Smooth muscle cell (in vitro differentiated cells): ENCODE measurements around the gene EHD3. TPM values are rescaled to one million over a fixed set of nuclear protein-coding genes. Genes with fewer than 3 reads are reported as not detected.

Experiments used
- DNase-seq: peaks from one replicate; lab custom pipeline; 2025; ENCODE audit not compliant: unreplicated experiment; lab: John Stamatoyannopoulos, UW
- H2AFZ ChIP-seq: fragments of 200-600 bp; sonication (generic); 2 replicates; pipeline ENCODE4 v1.6.0; 2016; ENCODE audit warnings: antibody characterized with exemption, low read depth, mild to moderate bottlenecking
- H3F3A ChIP-seq: fragments of 200-600 bp; sonication (generic); 2 replicates; pipeline ENCODE4 v1.6.0; 2017; ENCODE audit warnings: antibody characterized with exemption, low read depth
- H3K27ac ChIP-seq: fragments of 200-600 bp; sonication (generic); 2 replicates; pipeline ENCODE4 v1.5.1; 2016; ENCODE audit warnings: low read depth, mild to moderate bottlenecking
- H3K27me3 ChIP-seq: fragments of 200-600 bp; sonication (generic); 2 replicates; pipeline ENCODE4 v1.6.1; 2016; ENCODE audit warnings: low read depth, mild to moderate bottlenecking
- H3K36me3 ChIP-seq: fragments of 200-600 bp; sonication (generic); 2 replicates; pipeline ENCODE4 v1.5.1; 2016; ENCODE audit warnings: low read depth
- H3K4me1 ChIP-seq: fragments of 200-600 bp; sonication (generic); 2 replicates; pipeline ENCODE4 v1.5.1; 2016; ENCODE audit warnings: low read depth
- H3K4me2 ChIP-seq: fragments of 200-600 bp; sonication (generic); 2 replicates; pipeline ENCODE4 v1.6.0; 2016; ENCODE audit warnings: mild to moderate bottlenecking
- H3K4me3 ChIP-seq: fragments of 200-600 bp; sonication (generic); 2 replicates; pipeline ENCODE4 v1.5.1; 2016; ENCODE audit warnings: mild to moderate bottlenecking
- H3K79me2 ChIP-seq: fragments of 200-600 bp; sonication (generic); 2 replicates; pipeline ENCODE4 v1.6.0; 2016; ENCODE audit warnings: low read depth, mild to moderate bottlenecking
- H3K9ac ChIP-seq: fragments of 200-600 bp; sonication (generic); 2 replicates; pipeline ENCODE4 v1.6.0; 2016; ENCODE audit warnings: low read depth
- H3K9me3 ChIP-seq: fragments of 200-600 bp; sonication (generic); replicated peaks from 2 replicates; pipeline ENCODE4 v1.5.1; 2016; ENCODE audit warnings: low read depth
- H4K20me1 ChIP-seq: fragments of 200-600 bp; sonication (generic); 2 replicates; pipeline ENCODE4 v1.6.0; 2016; ENCODE audit warnings: low read depth
- WGBS: methylation state at CpG from one replicate; pipeline ENCODE4 v1.1.7; 2016; ENCODE audit warnings: low lambda C conversion rate; 5-methylcytosine and 5-hydroxymethylcytosine counted together
- polyA plus RNA-seq: library from polyadenylated mRNA; unstranded; fragments of >200 nt; fragmentation: Nextera tagmentation; extraction: Ambion mirVana; gene quantifications from 2 replicates; pipeline ENCODE4 v1.2.1, GENCODE V29; 2016
- total RNA-seq: library from RNA; depleted of rRNA; stranded (reverse); fragments of >200 nt; gene quantifications from 2 replicates; pipeline ENCODE4 v1.2.3, GENCODE V29; 2014
- TF ChIP-seq, protein P1 (sequence below): fragments of 200-600 bp; sonication (generic); IDR thresholded peaks from 2 replicates; pipeline ENCODE4 v1.5.1; 2017; ENCODE audit warnings: borderline replicate concordance, mild to moderate bottlenecking, antibody characterized with exemption; ENCODE audit not compliant: insufficient read depth, poor library complexity, severe bottlenecking

EHD3 gene
- total and polyA plus RNA-seq, 2 experiments from 2014 or later: 13.8 to 15.5 TPM

DNA sequence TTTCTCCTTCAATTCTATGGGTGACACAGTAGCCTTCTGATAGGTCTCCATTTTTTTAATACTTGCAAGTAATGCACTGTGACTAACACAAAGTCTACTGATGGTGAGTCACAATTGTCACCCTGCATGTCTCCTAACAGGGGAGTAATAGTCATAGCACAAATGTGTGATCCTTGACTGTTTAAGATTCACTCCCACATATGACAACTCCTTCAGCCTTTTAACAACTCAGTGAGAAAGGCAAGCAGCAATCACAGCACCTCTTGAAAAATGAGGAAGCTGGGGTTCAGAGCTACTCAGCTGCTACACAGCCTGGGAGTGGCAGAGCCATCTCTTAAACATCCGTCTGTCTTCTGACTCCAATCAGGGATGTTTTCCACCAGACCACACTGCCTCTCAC is 63.8 kb downstream of the EHD3 start:
- Histone ChIP-seq H3K4me1 (no peaks in the 10 kb centered on the region), H3K4me2 (peak overlapping the region; percentile 42), H3K9ac (no peak overlapping the region), H3K9me3 (no peaks in the 10 kb centered on the region), H3K27ac (peak overlapping the region; percentile 17), H4K20me1 (no peaks in the 10 kb centered on the region), H3K36me3 (no peaks in the 10 kb centered on the region), H2AFZ (no peak overlapping the region), H3K4me3 (no peak overlapping the region), H3K79me2 (no peaks in the 10 kb centered on the region), H3K27me3 (no peaks in the 10 kb centered on the region), H3F3A (no peaks in the 10 kb centered on the region)
- WGBS: 22% methylated on average over 1 of the region's 1 CpG
- TF ChIP-seq, protein P1, sequence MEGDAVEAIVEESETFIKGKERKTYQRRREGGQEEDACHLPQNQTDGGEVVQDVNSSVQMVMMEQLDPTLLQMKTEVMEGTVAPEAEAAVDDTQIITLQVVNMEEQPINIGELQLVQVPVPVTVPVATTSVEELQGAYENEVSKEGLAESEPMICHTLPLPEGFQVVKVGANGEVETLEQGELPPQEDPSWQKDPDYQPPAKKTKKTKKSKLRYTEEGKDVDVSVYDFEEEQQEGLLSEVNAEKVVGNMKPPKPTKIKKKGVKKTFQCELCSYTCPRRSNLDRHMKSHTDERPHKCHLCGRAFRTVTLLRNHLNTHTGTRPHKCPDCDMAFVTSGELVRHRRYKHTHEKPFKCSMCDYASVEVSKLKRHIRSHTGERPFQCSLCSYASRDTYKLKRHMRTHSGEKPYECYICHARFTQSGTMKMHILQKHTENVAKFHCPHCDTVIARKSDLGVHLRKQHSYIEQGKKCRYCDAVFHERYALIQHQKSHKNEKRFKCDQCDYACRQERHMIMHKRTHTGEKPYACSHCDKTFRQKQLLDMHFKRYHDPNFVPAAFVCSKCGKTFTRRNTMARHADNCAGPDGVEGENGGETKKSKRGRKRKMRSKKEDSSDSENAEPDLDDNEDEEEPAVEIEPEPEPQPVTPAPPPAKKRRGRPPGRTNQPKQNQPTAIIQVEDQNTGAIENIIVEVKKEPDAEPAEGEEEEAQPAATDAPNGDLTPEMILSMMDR: no peak
- no peak for DNase-seq

DNA sequence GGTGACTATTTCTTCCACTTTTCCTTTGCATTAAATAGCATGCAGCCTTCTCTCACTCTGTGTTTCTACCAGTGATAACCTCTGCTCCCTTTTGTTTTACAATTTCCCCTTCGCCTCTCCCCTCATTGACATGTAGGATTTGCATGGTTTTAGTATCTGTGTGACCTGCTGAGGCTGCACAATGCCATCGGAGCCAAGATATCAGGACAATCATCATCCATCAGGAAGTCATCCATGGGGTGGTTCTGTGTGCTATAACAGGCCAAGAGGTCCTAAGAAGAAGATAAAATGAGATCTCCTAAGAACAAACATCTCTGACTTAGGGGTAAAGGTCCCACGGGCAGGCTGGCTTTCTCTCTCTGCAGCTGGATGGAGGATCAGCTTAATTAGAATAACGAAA is 65.6 kb downstream of the EHD3 start:
- Histone ChIP-seq H3K79me2 (no peaks in the 10 kb centered on the region), H3K9me3 (no peaks in the 10 kb centered on the region), H3K4me2 (no peak overlapping the region), H3K27me3 (no peaks in the 10 kb centered on the region), H3K4me3 (no peak overlapping the region), H3K27ac (no peak overlapping the region), H3K9ac (no peak overlapping the region), H4K20me1 (no peaks in the 10 kb centered on the region), H3K36me3 (no peaks in the 10 kb centered on the region), H2AFZ (no peak overlapping the region), H3F3A (no peaks in the 10 kb centered on the region), H3K4me1 (no peaks in the 10 kb centered on the region)
- WGBS: 68% methylated on average over 4 of the region's 4 CpGs
- no peak for DNase-seq
- TF ChIP-seq, protein P1: no peak

- Histone ChIP-seq H3K4me3 (no peak overlapping the region), H3K27ac (no peak overlapping the region), H3K9me3 (no peaks in the 10 kb centered on the region), H3K36me3 (no peaks in the 10 kb centered on the region), H3K79me2 (no peaks in the 10 kb centered on the region), H2AFZ (no peak overlapping the region), H4K20me1 (no peaks in the 10 kb centered on the region), H3K4me1 (no peaks in the 10 kb centered on the region), H3K27me3 (no peaks in the 10 kb centered on the region), H3K9ac (no peak overlapping the region), H3K4me2 (no peak overlapping the region), H3F3A (no peaks in the 10 kb centered on the region)
- no peak for DNase-seq
- TF ChIP-seq, protein P1: no peak
Observed at GRCh38 chr2:31300309-31300708, 66.4 kb downstream of the EHD3 start.

GRCh38 chr2:31302940-31303563 is 69.1 kb downstream of the EHD3 start:
- Histone ChIP-seq H3F3A (no peaks in the 10 kb centered on the region), H3K79me2 (no peaks in the 10 kb centered on the region), H3K27me3 (no peaks in the 10 kb centered on the region), H3K27ac (no peak overlapping the region), H2AFZ (no peak overlapping the region), H3K9ac (no peak overlapping the region), H3K4me3 (no peak overlapping the region), H3K9me3 (no peaks in the 10 kb centered on the region), H4K20me1 (no peaks in the 10 kb centered on the region), H3K4me2 (no peak overlapping the region), H3K4me1 (no peaks in the 10 kb centered on the region), H3K36me3 (no peaks in the 10 kb centered on the region)
- TF ChIP-seq, protein P1: no peak
- WGBS: 55% methylated on average over 9 of the region's 9 CpGs
- DNase-seq: no peak
